Lower leg skin (tissue), 4 donors: ENCODE data around the gene HSD17B2. TPM values are rescaled to one million over a fixed set of nuclear protein-coding genes. Genes with fewer than 3 reads are reported as not detected.
"Not testable (repeated sequence)": the region's sequence is repeated elsewhere in the genome, so short reads cannot be mapped to it uniquely, and the experiment has no call there.

Experiments used
- DNase-seq, 2 donors: peaks; one replicate each; pipeline ENCODE4 v3.0.0-alpha.2; 2019; ENCODE audit warnings: low spot score in 2 of 2
- H3K4me3 ChIP-seq: fragments of 200-600 bp; sonication (generic); 2 replicates; pipeline ENCODE4 v1.5.1; 2017; ENCODE audit warnings: mild to moderate bottlenecking, low read depth; ENCODE audit not compliant: poor library complexity, severe bottlenecking
- POLR2A ChIP-seq, 2 donors: fragments of 450-650 bp; IDR thresholded peaks; one replicate each; pipeline ENCODE4 v1.6.1; 2016 to 2017; ENCODE audit warnings: antibody characterized with exemption in 2 of 2, mild to moderate bottlenecking in 1 of 2, moderate library complexity in 1 of 2
- WGBS, 2 donors: methylation state at CpG; one replicate each; pipeline ENCODE4 v1.1.5; 2018; 5-methylcytosine and 5-hydroxymethylcytosine counted together
- intact Hi-C: fragments of 100-400 bp; cut with DNase I; formaldehyde crosslinking; loops from one replicate; pipeline ENCODE4 v1.15.0; 2023; ENCODE audit warnings: low total_unique reads
- total RNA-seq, 4 donors: library from RNA; depleted of rRNA; stranded (reverse); fragments of >200 nt; gene quantifications; one replicate each; pipeline ENCODE4 v1.1.0, GENCODE V29; 2016
- TF ChIP-seq, protein P1 (sequence below), 3 donors: fragments of 450-650 bp; IDR thresholded peaks; one replicate each; pipeline ENCODE4 v1.5.1; 2016; ENCODE audit warnings: antibody characterized with exemption in 3 of 3, mild to moderate bottlenecking in 3 of 3, moderate library complexity in 2 of 3

Gene HSD17B2
- total RNA-seq, 4 donors from 2014 or later: 3.0 to 6.0 (median 5.2) TPM; not detected in 1

- WGBS, 2 donors: 72 to 79% methylated on average over 8 of the region's 8 CpGs
- DNase-seq: no peak
- TF ChIP-seq, protein P1, sequence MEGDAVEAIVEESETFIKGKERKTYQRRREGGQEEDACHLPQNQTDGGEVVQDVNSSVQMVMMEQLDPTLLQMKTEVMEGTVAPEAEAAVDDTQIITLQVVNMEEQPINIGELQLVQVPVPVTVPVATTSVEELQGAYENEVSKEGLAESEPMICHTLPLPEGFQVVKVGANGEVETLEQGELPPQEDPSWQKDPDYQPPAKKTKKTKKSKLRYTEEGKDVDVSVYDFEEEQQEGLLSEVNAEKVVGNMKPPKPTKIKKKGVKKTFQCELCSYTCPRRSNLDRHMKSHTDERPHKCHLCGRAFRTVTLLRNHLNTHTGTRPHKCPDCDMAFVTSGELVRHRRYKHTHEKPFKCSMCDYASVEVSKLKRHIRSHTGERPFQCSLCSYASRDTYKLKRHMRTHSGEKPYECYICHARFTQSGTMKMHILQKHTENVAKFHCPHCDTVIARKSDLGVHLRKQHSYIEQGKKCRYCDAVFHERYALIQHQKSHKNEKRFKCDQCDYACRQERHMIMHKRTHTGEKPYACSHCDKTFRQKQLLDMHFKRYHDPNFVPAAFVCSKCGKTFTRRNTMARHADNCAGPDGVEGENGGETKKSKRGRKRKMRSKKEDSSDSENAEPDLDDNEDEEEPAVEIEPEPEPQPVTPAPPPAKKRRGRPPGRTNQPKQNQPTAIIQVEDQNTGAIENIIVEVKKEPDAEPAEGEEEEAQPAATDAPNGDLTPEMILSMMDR (IDR thresholded peaks at IDR 0.05): no peak
- TF ChIP-seq POLR2A (IDR thresholded peaks at IDR 0.05): no peak
- intact Hi-C loops: no loop called here
- no peak overlapping the region for H3K4me3 ChIP-seq
These were observed 100.8 kb downstream of the HSD17B2 start for GRCh38 chr16:82135844-82136243.

- intact Hi-C loops: no loop called here
- no peak for DNase-seq
- 82% methylated on average over 9 of the region's 9 CpGs for WGBS, 2 donors
- H3K4me3 ChIP-seq: no peak overlapping the region
- TF ChIP-seq, protein P1 (IDR thresholded peaks at IDR 0.05): no peak
- no peak for TF ChIP-seq POLR2A (IDR thresholded peaks at IDR 0.05)
These were observed 102.1 kb downstream of the HSD17B2 start for GRCh38 chr16:82136956-82137821.

GRCh38 chr16:82137822-82138167, 102.7 kb downstream of the HSD17B2 start:
- intact Hi-C loops: no loop called here
- DNase-seq: no peak
- WGBS, 2 donors: 70 to 73% methylated on average over 3 of the region's 3 CpGs
- no peak for TF ChIP-seq POLR2A (IDR thresholded peaks at IDR 0.05)
- TF ChIP-seq, protein P1 (IDR thresholded peaks at IDR 0.05): no peak
- H3K4me3 ChIP-seq: no peak overlapping the region

- TF ChIP-seq, protein P1 (IDR thresholded peaks at IDR 0.05): no peak
- TF ChIP-seq POLR2A (IDR thresholded peaks at IDR 0.05): no peak
- intact Hi-C loops: no loop called here
- no peak overlapping the region for H3K4me3 ChIP-seq
- DNase-seq: no peak
- 78 to 81% methylated on average over 15 of the region's 15 CpGs for WGBS, 2 donors
These were observed 103.6 kb downstream of the HSD17B2 start for GRCh38 chr16:82138478-82139285.

DNA sequence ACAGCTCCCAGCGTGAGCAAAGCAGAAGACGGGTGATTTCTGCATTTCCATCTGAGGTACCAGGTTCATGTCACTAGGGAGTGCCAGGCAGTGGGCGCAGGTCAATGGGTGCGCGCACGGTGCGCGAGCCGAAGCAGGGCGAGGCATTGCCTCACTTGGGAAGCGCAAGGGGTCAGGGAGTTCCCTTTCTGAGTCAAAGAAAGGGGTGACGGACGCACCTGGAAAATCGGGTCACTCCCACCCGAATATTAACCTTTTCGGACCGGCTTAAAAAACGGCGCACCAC, 104.2 kb downstream of the HSD17B2 start:
- intact Hi-C loops, H3K4me3 ChIP-seq, DNase-seq: not testable (repeated sequence)
- WGBS, 2 donors: 62 to 78% methylated on average over 11 to 19 of the region's 19 CpGs

- H3K4me3 ChIP-seq: no peak overlapping the region
- TF ChIP-seq POLR2A (IDR thresholded peaks at IDR 0.05): no peak
- TF ChIP-seq, protein P1 (IDR thresholded peaks at IDR 0.05): no peak
- intact Hi-C loops: no loop called here
- 90 to 93% methylated on average over 2 of the region's 3 CpGs for whole genome bisulfite sequencing, 2 donors
- DNase-seq: no peak
These were observed 111.5 kb downstream of the HSD17B2 start for GRCh38 chr16:82146556-82146955.
